GM19025 (cell line): Measurements from ENCODE around the gene METTL24.
"Not testable (repeated sequence)": the region's sequence is repeated elsewhere in the genome, so short reads cannot be mapped to it uniquely, and the experiment has no call there.

Experiments used
- ATAC-seq: cut with Tn5 transposase; IDR thresholded peaks from one replicate; pipeline ENCODE4 v1.9.1; 2021; ENCODE audit warnings: mild to moderate bottlenecking, low read depth, moderate library complexity; ENCODE audit not compliant: unreplicated experiment

Gene METTL24

DNA sequence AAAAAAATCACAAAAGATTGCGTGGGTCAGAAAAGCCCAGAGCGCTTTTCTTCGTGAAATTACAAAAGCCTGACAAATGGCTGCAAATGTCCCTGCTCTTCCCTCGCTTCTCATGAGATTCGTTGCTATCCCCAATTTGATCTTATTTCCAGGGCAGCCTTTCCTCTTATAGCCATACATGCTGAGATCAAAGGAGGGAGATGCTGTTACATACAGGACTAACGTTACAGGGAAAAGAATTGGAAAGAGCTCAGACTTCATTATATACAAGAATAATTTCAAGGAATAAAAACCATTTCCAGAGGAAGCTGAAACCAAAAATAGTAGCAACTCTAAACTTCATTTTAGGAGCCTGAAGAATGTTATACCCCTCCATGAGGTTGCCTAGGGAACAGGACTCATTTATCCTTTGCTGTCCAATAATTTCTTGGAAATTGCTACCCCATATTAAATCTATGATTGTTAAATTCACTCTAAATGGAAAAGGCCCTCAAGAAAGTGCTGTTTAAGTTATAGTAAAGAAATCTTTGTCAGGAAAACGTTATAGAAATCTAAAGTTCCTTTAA lies 81.0 kb downstream of the METTL24 start:
- no peak for ATAC-seq

DNA sequence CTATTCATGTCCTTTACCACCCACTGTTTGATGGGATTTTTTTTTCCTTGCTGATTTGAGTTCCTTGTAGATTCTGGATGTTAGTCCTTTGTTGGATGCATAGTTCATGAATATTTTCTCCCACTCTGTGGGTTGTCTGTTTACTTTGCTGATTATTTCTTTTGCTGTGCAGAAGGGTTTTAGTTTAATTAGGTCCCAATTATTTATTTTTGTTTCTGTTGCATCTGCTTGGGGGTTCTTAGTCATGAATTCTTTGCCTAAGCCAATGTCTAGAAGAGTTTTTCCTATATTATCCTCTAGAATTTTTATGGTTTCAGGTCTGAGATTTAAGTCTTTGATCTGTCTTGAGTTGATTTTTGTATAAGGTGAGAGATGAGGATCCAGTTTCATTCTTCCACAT lies 85.4 kb downstream of the METTL24 start:
- not testable (repeated sequence) for ATAC-seq

DNA sequence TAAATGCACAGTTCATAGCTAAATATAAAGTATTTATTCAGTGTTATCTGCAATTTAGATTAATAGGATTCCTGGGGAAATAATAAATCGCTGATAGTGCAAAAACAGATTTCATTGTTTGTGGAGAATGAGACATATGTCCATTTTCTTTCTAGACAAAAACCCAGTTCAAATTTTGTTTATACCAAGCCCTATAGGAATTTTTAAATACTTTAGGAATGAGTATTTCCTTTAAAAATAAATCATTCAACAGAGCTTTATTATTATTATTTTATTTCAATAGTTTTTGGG lies 86.5 kb downstream of the METTL24 start:
- ATAC-seq, result no peak

GRCh38 chr6:110270165-110270564 lies 88.0 kb downstream of the METTL24 start:
- no peak for ATAC-seq

- no peak for ATAC-seq
Observed at GRCh38 chr6:110269623-110270022, 88.5 kb downstream of the METTL24 start.

DNA sequence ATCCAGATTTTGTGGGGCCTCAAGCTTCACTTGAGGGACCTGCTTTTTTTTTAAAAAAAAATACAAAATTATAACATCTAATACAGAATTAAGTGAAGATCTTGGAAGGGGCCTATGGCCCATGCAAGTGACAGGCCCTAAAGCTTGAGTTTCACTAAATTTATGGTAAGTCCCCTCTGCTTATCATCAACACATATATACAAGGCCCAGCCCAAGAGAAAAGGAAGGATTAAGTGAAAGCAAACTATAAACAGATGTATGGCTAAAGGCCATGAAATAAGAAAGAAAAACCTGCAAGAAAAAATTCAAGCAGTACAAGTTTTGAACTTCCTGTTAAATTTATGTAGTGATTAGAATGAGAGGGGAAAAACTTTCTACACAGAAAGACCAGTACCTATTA lies 91.2 kb downstream of the METTL24 start:
- ATAC-seq, result no peak

DNA sequence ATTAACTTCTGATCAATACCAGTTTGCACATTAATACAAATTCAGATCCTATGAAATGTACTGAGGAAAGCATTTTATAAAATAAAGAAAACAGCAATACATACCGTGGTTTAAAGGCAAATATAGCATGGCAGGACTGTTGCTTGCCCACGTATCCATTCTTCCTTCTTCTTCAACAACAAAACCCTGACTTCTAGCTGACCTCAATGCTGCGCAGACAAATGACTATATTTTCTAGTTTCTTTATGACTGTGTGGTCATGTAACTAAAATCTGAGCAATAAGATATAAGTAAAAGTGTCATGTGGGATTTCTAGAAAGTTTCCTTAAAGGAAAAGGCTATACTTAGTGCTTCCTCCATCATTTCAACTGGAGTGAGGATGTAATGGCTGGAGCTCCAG lies 92.9 kb downstream of the METTL24 start:
- ATAC-seq, result no peak

- no peak for ATAC-seq
Observed at GRCh38 chr6:110256366-110256765, 101.8 kb downstream of the METTL24 start.

- ATAC-seq, result no peak
Observed at GRCh38 chr6:110255211-110255750, 102.9 kb downstream of the METTL24 start.

GRCh38 chr6:110250838-110251237 lies 107.3 kb downstream of the METTL24 start:
- no peak for ATAC-seq

- no peak for ATAC-seq
Observed at GRCh38 chr6:110250058-110250457, 108.1 kb downstream of the METTL24 start.

DNA sequence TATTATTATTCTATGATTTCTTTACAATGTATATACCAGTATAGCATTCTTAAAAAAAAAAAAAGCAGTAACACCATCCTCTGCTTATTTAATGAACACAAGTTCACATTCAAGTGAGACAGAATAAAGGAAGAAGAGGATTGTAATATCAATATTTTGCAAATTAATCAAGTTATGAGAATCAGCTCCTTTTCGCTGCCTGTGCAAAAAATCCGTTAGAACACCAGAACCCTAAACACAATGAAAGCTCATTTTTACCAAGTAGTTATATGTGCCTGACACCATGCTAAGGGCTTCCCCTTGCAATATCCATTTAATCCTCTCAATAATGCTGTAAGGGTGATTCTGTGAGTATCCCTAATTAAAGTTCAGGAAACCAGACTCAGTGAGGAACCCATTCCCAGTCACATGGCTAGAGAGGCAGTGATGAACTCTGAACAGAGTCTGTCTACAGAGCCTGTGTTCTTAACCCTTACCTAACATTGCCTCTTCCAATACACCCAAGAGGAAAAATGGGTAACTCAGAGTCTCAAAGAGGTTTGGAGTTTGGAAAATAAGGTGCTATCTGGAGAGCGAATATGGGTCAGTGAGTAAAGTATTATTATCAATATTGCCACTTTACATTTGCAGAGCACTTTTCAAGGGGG lies 111.1 kb downstream of the METTL24 start:
- ATAC-seq, result no peak

GRCh38 chr6:110246378-110246777 lies 111.8 kb downstream of the METTL24 start:
- no peak for ATAC-seq

DNA sequence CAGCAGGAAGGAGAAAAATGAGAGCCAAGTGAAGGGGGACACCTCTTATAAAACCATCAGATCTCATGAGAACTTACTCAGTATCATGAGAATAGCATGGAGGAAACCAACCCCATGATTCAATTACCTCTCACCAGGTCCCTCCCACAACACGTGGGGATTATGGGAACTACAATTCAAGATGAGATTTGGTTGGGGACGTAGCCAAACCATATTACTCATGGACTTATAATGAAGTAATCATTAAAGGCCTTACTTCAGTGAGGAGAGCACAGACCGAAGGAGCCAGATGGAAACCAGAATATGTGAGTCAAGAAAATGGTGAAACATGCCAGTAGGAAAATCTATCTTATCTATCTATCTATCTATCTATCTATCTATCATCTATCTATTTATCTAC lies 113.5 kb downstream of the METTL24 start:
- not testable (repeated sequence) for ATAC-seq

- no peak for ATAC-seq
Observed at GRCh38 chr6:110239526-110240274, 118.4 kb downstream of the METTL24 start.

DNA sequence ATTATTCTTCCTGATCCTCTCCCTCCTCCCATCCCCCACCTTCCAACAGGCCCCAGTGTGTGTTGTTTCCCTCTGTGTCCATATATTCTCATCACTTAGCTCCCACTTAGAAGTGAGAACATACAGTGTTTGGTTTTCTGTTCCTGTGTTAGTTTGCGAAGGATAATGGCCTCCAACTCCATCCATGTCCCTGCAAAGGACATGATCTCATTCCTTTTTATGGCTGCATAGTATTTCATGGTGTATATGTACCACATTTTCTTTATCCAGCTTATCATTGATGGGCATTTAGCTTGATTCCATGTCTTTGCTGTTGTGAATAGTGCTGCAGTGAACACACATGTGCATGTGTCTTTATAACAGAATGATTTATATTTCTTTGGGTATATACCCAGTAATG lies 122.1 kb downstream of the METTL24 start:
- not testable (repeated sequence) for ATAC-seq

DNA sequence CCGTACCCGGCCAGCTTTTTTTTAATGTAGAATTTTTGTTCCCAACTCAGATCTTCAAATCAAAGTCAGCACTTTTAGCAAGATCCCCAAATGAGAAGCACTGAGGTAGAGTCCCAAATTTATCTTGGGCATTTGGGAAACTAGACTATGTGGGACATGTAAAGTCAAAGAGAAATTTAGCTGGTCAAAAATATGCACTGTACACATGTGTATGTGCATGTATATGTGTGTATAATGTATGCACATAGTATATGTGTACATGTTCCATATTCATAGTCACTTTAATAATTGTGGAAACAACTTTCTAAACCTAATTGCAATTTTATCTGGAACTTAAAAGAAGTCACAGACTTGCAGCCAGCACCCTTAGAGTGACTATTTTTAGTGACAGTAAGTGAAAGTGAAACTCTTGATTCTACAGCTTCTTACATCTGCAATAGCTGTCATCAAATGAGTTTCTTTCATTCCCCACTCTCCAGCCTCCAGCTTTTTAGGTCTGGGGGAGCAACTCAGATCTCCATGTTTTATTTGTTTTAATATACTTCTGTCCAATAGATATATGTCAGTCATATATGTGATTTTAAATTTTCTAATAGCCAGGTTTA lies 124.3 kb downstream of the METTL24 start:
- peak; percentile 90 for ATAC-seq

DNA sequence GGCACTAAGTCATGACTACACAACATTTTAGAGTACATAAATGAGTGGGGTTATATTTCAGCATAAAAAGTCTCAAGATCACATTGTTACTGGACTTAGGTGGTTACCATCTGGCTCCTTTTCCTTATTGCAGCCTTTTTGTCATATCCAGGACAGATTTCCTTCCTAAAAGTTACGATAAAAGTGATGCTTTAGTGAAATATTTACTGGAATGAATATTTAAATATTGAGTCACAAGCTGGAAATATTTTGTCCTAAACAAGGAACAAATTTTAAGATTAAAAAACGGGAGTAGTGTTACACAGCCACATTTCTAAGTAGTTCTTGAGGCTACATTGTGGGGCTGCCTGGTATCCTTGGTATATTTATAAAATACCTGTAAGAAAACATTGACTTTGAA lies 125.7 kb downstream of the METTL24 start:
- no peak for ATAC-seq

- ATAC-seq, result no peak
Observed at GRCh38 chr6:110226261-110226660, 131.9 kb downstream of the METTL24 start.

DNA sequence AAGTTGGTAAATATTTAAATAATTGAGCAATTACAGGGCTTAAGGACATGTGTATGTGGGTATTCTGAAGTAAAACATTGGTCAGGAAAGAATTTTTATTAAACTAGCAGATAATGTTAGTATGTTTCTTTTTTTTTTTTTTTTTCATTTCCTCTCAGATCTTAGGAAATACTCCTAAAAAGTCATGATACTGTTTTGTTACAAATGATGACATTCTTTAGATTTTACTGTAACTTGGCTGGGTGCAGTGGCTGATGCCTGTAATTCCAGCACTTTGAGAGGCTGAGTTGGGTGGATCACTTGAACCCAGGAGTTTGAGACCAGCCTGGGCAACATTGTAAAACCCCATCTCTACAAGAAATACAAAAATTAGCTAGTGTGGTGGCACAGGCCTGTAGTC lies 136.4 kb downstream of the METTL24 start:
- no peak for ATAC-seq

DNA sequence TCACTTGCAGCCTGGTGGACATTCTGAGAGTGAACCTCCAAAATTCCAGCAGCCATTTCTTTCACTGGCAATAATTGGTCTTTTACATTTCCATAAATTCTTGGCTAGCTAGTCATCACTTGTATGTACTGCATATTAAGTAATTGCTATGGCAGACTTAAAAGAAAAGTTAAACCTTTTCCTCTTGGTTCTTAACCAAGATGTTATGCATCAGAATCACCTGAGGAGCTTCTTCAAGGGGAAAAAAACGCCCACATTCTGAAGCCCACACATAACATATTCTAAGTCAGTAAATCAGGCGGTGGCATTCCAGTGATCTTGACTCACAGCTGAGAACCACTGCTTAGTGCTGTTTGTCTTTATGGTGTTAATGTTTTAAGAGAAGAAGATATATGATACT lies 140.9 kb downstream of the METTL24 start:
- no peak for ATAC-seq
